ENCODE results near the gene RIC3.

- TF ChIP-seq EZH2phosphoT487 (IDR thresholded peaks at IDR 0.05; ENCODE audit: borderline replicate concordance, low read length) (no peak), EZH2 (IDR thresholded peaks at IDR 0.05; ENCODE audit: low read length, unreplicated experiment) (no peak)
- TF ChIP-seq, protein P1, sequence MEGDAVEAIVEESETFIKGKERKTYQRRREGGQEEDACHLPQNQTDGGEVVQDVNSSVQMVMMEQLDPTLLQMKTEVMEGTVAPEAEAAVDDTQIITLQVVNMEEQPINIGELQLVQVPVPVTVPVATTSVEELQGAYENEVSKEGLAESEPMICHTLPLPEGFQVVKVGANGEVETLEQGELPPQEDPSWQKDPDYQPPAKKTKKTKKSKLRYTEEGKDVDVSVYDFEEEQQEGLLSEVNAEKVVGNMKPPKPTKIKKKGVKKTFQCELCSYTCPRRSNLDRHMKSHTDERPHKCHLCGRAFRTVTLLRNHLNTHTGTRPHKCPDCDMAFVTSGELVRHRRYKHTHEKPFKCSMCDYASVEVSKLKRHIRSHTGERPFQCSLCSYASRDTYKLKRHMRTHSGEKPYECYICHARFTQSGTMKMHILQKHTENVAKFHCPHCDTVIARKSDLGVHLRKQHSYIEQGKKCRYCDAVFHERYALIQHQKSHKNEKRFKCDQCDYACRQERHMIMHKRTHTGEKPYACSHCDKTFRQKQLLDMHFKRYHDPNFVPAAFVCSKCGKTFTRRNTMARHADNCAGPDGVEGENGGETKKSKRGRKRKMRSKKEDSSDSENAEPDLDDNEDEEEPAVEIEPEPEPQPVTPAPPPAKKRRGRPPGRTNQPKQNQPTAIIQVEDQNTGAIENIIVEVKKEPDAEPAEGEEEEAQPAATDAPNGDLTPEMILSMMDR (conservative IDR thresholded peaks at IDR 0.05; ENCODE audit: low read depth, low read length): no peak
Measured at GRCh38 chr11:8106679-8107078, 62.1 kb downstream of the RIC3 start.
